Activated CD4-positive, alpha-beta T cell treated with anti-CD3 and anti-CD28 coated beads for 48 hours (primary cell): ENCODE data around the gene PLK5.

Experiments
- DNase-seq: peaks from one replicate; pipeline ENCODE4 v3.0.0-alpha.2; 2020

PLK5 gene

DNA sequence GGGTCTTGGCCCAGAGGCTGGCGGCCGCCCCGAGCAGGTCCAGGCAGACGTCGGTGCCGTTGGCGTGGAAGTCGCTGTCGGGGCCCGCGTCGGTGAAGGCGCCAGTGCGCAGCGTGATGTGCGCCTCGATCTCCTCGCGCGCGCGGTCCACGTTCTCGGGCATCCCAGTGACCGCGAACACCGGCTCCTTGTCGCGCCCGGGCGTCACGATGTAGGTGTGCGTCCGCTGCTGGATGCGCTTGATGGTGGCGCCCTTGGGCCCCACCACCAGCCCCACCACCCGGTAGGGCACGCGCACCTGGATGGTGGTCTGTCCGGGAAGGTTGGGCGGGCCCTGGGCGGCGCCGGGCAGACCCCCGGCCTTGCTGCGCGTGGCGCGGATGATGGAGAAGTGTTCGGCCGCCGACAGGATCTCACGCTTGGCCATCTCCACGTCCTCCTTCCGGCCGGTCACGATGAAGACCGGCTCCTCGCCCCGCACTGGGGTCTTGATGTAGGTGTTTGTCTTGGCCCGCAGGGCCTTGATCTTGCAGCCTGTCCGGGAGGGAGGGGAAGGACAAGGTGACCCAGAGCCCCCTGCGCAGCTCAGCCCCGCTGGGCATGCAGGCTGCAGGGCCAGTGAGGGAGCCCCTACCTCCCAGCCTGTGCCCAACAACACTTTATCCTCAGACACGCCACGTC lies 32.7 kb downstream of the PLK5 start:
- no peak for DNase-seq

DNA sequence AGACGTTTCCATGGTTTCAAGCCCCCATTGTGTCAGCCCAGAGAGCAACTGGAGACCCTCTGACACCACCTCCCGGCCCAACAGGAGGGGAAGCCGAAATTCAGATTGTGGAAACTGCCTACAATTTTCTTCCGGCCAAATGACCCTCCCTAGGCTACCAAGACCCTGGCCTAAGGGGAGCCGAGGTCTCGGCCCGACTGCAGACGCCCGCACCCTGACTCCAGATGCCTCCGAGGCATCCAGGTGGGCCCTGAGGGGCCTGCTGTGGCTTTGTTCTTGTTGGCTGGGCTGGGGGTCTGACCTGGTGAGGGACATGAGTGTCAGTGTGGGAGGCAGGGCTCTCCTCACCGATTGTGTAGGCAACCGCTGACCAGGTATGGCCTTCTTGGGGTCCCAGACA lies 34.7 kb downstream of the PLK5 start:
- DNase-seq: no peak

GRCh38 chr19:1560286-1560882 lies 36.5 kb downstream of the PLK5 start:
- DNase-seq: no peak

DNA sequence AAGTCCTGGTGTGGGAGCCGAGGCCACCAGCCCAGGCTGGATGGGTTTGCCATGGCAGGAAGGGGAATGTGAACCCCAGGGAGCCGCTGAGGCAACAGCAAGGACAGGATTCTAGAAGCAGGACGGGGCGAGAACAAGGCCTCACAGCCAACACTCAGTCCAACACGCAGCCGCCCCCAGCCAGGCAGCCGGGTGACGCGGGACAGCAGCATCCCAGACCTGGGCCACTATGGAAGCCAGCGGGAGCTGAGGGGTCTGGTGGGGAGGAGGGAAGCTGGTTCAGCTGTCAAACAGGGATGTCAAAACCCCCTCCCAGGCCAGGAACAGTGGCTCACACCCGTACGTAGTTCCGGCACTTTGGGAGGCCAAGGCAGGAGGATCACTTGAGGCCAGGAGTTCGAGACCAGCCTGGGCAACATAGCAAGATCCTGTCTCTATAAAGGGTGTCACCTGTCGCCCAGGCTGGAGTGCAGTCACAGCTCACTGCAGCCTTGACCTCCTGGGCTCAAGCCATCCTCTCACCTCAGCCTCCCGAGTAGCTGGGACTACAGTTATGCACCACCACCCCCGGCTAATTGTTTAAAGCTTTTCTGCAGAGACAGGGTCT lies 37.5 kb downstream of the PLK5 start:
- DNase-seq: no peak

GRCh38 chr19:1563251-1563650 lies 39.4 kb downstream of the PLK5 start:
- no peak for DNase-seq

GRCh38 chr19:1566392-1567115 lies 42.7 kb downstream of the PLK5 start:
- no peak for DNase-seq

DNA sequence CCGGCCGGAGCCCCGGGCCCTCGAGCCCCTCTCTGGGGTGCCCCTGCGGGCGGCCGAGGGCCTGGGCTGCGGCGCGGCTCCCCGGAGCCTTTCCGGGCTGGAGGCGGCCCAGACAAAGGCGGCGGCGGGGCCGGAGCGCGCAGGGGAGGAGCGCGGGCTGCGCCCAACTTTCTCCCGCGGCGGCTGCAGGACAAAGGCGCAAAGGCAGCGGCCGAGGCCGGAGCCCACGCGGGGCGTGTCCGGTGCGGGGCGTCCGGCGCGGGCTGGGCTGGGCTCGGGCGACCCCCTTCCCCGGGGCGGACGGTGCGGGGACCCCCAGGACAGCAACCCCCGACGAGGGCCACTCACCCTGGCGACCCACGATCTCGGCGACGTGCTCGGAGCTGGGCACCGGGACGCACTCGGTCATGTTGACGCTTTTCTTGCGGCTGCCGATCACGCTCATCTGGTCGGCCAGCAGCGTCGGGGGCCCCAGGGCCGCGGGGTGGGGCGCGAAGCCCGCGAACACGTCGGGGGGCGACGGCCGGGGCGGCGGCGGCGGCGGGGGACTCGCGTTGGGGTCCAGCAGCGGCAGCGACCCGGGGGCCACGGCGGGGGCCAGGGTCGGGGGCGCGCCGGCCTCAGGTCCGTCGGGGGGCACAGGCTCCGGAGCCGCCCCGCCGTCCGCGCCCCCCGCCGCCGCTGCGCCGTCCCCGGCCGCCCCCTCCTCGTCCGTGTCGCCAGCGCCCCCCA lies 43.4 kb downstream of the PLK5 start:
- no peak for DNase-seq

DNA sequence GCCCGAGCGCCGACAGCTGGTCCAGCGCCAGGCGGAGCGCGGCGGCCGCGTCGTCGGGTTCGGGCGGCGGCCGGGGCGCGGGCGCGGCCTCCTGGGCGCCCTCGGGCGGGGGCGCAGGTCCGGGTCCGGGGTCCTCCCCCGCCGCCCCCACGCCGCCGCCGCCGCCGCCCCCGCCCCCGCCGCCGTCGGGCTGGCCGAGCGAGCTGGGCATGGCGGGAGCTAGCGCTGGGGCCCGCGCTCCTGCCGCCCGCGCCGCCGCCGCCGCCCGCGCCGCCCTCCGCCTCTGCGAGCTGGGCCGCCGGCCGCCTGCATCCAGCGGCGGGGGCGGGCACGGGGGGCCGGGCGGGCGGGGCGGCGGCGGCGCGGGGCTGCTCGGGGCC lies 44.0 kb downstream of the PLK5 start:
- no peak for DNase-seq

DNA sequence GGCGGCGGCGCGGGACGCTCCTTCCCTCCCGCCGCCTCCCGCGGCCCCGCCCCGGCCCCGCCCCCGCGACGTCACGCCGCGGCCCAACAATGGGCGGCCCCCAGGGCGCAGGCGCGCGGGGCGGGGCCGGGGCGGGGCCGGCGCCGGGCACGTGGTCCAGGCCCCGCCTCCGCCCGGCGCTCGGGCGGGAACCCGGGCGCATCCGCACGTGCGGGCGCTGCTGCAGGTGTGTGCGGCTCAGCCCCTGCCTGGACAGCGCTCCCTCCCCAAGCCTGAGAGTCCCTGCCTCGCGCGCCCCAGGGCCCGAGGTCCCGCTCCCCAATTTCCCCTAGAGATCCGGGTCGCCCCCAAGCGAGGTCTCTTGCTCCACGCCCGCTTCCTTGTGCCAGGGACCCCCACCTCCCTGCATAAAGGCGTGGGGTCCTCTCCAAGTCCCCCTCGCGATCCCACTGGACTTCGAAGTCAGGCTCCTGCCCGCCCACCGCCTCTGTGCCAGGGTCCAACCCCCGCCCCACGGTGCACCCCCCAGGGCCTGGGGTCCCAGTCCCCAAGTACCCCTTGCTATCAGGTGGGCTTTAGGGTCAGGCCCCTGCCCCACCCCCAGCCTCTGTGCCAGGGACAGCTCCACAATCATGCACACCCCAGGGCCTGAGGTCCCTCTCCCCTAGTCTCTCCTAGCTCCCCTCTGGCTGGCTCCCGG lies 44.6 kb downstream of the PLK5 start, which contains the start of gene MEX3D:
Gene MEX3D, minus strand, starts transcription at position 6 of the 700 bp plus-strand sequence. CDS start 267 bp downstream, outside the sequence.
- DNase-seq: peak; percentile 83

DNA sequence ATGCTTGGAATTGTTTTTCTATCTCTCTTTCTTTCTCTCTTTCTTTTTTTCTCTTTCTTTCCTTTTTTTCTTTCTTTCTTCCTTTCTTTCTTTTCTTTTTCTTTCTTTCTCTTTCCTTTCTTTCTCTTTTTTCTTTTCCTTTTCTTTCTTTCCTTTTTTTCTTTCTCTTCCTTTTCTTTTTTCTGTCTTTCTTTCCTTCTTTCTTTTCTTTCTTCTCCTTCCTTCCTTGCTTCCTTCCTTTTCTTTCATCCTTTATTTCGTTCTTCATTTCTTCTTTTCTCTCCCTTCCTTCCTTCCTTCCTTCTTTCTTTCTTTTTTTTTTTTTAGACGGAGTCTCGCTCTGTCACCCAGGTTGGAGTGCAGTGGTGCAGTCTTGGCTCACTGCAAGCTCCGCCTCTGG lies 46.1 kb downstream of the PLK5 start:
- DNase-seq: no peak

GRCh38 chr19:1570836-1571235 lies 47.0 kb downstream of the PLK5 start:
- no peak for DNase-seq

GRCh38 chr19:1571358-1571757 lies 47.5 kb downstream of the PLK5 start:
- no peak for DNase-seq

DNA sequence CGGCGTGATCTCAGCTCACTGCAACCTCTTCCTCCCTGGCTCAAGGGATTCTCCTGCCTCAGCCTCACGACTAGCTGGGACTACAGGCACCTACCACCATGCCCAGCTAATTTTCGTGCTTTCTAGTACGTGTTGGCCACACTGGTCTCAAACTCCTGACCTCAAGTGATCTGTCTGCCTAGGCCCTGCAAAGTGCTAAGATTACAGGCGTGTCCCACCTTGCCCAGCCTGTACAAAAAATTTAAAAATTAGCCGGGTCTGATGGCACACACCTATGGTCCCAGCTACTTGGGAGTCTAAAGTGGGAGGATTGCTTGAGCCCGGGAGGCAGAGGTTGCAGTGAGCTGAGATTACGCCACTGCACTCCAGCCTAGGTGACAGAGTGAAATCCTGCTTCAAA lies 48.9 kb downstream of the PLK5 start:
- DNase-seq: no peak

DNA sequence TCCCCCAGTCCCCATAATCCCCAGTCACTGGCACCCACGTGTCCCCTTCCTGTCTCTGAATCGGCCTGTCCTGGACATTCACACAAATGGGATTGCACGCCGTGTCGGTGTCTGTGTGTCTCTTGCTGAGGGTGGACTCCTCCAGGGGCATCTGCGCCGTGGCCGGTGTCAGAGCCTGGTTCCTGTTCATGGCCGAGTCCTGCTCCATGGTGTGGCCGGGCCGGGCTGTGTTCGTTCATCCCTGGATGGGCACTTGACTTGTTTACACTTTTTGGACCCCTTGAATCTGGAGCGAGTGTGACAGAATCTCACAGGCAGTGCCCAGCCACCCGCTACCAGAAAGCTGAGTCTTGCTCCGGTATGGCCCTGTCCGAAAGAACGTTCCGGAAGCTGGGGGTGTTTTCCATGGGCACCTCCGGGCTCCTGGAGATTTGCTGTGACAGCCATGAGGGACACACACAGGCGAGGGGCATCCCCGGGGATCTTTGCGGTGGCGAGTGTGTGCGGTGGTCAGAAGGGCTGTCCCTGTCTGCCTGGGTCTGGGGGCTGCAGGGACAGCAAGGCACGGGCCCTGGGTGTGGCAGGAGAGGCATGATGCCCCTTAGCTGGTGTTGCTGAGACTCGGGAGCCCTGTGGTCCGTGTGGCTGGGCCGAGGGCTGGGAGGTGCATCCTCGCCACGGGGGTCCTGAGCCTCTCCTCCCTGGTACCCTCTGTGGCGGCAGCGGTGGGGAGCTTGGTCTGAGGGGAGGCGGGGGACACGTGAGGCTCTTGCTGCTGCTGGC lies 50.7 kb downstream of the PLK5 start:
- no peak for DNase-seq

DNA sequence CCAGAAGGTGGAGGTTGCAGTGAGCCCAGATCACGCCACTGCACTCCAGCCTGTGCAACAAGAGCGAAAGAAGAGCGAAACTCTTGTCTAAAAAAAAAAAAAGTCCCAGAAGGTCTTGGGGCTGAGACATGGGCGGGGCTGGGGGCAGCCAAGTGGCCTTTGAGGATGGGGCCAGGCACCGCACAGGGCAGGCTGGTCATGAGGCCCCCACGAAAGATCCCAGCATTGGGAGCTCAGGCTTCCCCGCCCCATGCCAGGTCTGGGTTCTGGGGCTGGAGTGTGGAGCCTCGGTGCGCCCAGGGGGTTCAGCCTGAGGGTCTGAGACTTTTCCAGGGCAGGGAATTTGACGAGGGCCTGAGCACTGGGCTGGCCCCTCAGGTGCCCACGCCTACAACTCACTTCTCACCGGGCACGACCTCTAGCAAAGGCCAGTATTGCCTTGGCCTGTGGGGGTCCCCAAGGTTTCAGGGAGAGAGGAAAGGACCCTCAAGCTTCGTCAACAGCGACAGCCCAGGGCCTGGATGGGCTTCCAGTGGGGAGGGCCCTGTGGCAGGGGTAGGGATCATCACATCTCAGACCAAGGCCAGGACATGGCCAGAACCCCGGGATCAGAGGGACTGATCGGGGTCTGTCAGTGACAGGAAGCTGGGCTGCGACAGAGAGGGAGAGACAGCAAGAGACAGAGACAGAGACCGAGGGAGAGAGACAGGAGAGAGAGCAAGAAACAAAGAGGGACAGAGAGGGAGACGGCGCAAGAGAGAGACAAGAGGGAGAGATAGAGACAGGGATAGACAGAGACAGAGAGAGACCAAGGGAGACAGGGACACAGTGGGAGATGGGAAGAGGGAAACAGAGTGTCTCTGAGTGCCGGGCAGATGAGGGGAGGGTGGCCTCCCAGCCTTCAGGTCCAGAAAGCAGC lies 51.7 kb downstream of the PLK5 start:
- no peak for DNase-seq

DNA sequence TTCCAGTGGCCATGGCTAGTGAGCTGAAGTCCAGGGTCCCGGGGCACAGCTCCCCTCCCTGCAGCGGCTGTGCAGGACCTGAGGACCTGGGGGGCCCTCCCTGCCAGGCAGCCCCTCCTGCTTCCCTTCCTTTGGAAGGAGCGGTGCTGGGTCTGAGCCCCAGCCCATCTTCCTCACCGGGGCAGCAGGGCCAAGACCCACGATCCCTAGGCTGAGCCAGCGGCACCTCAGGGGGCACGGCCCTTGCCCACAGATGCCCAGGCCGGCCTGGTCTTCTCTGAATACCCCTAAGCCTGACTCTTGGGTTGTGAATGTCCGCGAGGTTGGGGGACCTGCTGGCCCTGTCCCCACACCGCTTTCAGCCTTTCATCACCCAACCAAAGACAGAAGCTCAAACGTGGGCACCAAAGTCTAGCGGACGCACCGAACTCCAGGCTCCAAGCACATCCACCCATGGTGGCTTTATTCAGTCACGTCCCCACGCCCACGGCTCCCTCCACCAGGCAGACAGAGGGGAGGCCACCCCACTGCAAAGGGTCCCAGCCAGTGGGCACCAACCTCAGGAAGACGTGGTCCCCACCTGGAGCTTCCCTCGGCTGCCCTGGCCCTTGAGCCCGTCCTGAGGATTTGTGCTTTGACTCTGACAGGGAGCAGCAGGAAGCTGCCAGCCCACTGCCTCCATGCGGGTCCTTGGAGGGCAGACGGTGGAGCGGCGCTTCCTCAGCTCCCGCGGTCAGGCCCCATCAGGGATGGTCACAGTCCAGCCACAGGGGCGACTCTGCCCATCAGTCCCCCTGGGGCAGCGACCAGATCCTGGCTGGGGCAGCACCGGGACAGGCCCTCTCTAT lies 52.6 kb downstream of the PLK5 start:
- DNase-seq: no peak

GRCh38 chr19:1577090-1577928 lies 53.4 kb downstream of the PLK5 start:
- DNase-seq: no peak

GRCh38 chr19:1577929-1578618 lies 54.2 kb downstream of the PLK5 start:
- no peak for DNase-seq
